HEK293 (cell line): Measurements from ENCODE around the gene SLC25A20.

ENCODE experiments used
- CTCF ChIA-PET: fragments of 350-600 bp; formaldehyde crosslinking; extraction: SDS; loops from one replicate; lab custom pipeline; 2021; ENCODE audit warnings: antibody characterized with exemption; lab: Yijun Ruan, JAX
- POLR2A ChIA-PET: fragments of 300-600 bp; formaldehyde crosslinking; extraction: SDS; loops from one replicate; lab custom pipeline; 2020; ENCODE audit warnings: antibody characterized with exemption, inconsistent platforms; lab: Yijun Ruan, JAX
- H3K27ac ChIP-seq: fragments of 200-500 bp; sonication (Bioruptor generic); 2 replicates; pipeline ENCODE4 v1.5.1; 2014; ENCODE audit warnings: low read depth, low read length, control low read depth, inconsistent platforms; ENCODE audit errors: extremely low read depth
- H3K36me3 ChIP-seq, 2 experiments: fragments of 200-500 bp in 1 of 2; sonication (Bioruptor generic) in 1 of 2; 1 replicate in 1 of 2; 2 replicates in 1 of 2; pipeline ENCODE4 v1.5.1; 2014 to 2017; ENCODE audit warnings: inconsistent platforms in 2 of 2, low read length in 2 of 2; ENCODE audit not compliant: control insufficient read depth in 2 of 2, insufficient read depth in 1 of 2
- H3K4me1 ChIP-seq: fragments of 200-500 bp; sonication (Bioruptor generic); 2 replicates; pipeline ENCODE4 v1.5.1; 2014; ENCODE audit warnings: mild to moderate bottlenecking, low read length, inconsistent platforms; ENCODE audit not compliant: control insufficient read depth, insufficient read depth
- H3K4me3 ChIP-seq: 2 replicates; pipeline ENCODE4 v1.5.1; 2011; ENCODE audit warnings: low read depth, mild to moderate bottlenecking, control low read depth, low read length, moderate library complexity
- H3K9me3 ChIP-seq: fragments of 200-500 bp; sonication (Bioruptor generic); 2 replicates; pipeline ENCODE4 v1.5.1; 2014; ENCODE audit warnings: low read depth, low read length, inconsistent platforms; ENCODE audit not compliant: control insufficient read depth, insufficient read depth
- HIC1 ChIP-seq: fragments of 450-650 bp; formaldehyde crosslinking; IDR thresholded peaks from 2 replicates; pipeline ENCODE4 v1.5.1; 2016; ENCODE audit warnings: missing biosample characterization, missing genetic modification characterization
- KLF16 ChIP-seq: fragments of 450-650 bp; formaldehyde crosslinking; IDR thresholded peaks from 2 replicates; pipeline ENCODE4 v1.5.1; 2017; ENCODE audit warnings: missing biosample characterization, missing genetic modification characterization
- KLF9 ChIP-seq: fragments of 450-650 bp; formaldehyde crosslinking; IDR thresholded peaks from 2 replicates; pipeline ENCODE4 v1.5.1; 2016; ENCODE audit warnings: missing biosample characterization, missing genetic modification characterization, low read depth
- SCRT2 ChIP-seq: fragments of 450-650 bp; formaldehyde crosslinking; IDR thresholded peaks from 2 replicates; pipeline ENCODE4 v1.5.1; 2016; ENCODE audit warnings: missing biosample characterization, missing genetic modification characterization
- SP2 ChIP-seq: fragments of 450-650 bp; formaldehyde crosslinking; IDR thresholded peaks from 2 replicates; pipeline ENCODE4 v1.5.1; 2016; ENCODE audit warnings: missing biosample characterization, missing genetic modification characterization
- ZBTB1 ChIP-seq: fragments of 450-650 bp; formaldehyde crosslinking; IDR thresholded peaks from 2 replicates; pipeline ENCODE4 v1.5.1; 2016; ENCODE audit warnings: missing biosample characterization, missing genetic modification characterization
- ZBTB17 ChIP-seq: fragments of 450-650 bp; formaldehyde crosslinking; IDR thresholded peaks from 2 replicates; pipeline ENCODE4 v1.5.1; 2016; ENCODE audit warnings: missing biosample characterization, missing genetic modification characterization
- ZBTB26 ChIP-seq: fragments of 450-650 bp; formaldehyde crosslinking; optimal IDR thresholded peaks from 2 replicates; pipeline ENCODE3; 2016; ENCODE audit warnings: missing biosample characterization, mild to moderate bottlenecking, missing genetic modification characterization
- ZBTB8A ChIP-seq: fragments of 450-650 bp; formaldehyde crosslinking; IDR thresholded peaks from 2 replicates; pipeline ENCODE4 v1.5.1; 2016; ENCODE audit warnings: missing biosample characterization, missing genetic modification characterization
- ZFHX2 ChIP-seq: fragments of 450-650 bp; formaldehyde crosslinking; conservative IDR thresholded peaks from 2 replicates; pipeline ENCODE4 v1.5.1; 2016; ENCODE audit warnings: missing biosample characterization, missing genetic modification characterization
- ZIC2 ChIP-seq: fragments of 450-650 bp; formaldehyde crosslinking; IDR thresholded peaks from 2 replicates; pipeline ENCODE4 v1.5.1; 2016; ENCODE audit warnings: missing biosample characterization, missing genetic modification characterization
- ZNF157 ChIP-seq: fragments of 450-650 bp; formaldehyde crosslinking; IDR thresholded peaks from 2 replicates; pipeline ENCODE4 v1.5.1; 2016; ENCODE audit warnings: missing biosample characterization, missing genetic modification characterization
- ZNF335 ChIP-seq: fragments of 450-650 bp; formaldehyde crosslinking; conservative IDR thresholded peaks from 2 replicates; pipeline ENCODE4 v1.5.1; 2016; ENCODE audit warnings: missing biosample characterization, missing genetic modification characterization
- ZNF394 ChIP-seq: fragments of 450-650 bp; formaldehyde crosslinking; IDR thresholded peaks from 2 replicates; pipeline ENCODE4 v1.5.1; 2016; ENCODE audit warnings: missing biosample characterization, missing genetic modification characterization, mild to moderate bottlenecking, moderate library complexity, borderline replicate concordance
- ZNF48 ChIP-seq: fragments of 450-650 bp; formaldehyde crosslinking; IDR thresholded peaks from 2 replicates; pipeline ENCODE4 v1.5.1; 2016; ENCODE audit warnings: missing biosample characterization, missing genetic modification characterization
- ZNF600 ChIP-seq: fragments of 450-650 bp; formaldehyde crosslinking; IDR thresholded peaks from 2 replicates; pipeline ENCODE4 v1.5.1; 2016; ENCODE audit warnings: missing biosample characterization, missing genetic modification characterization
- ZNF629 ChIP-seq: fragments of 450-650 bp; formaldehyde crosslinking; IDR thresholded peaks from 2 replicates; pipeline ENCODE4 v1.5.1; 2017; ENCODE audit warnings: missing biosample characterization, missing genetic modification characterization
- ZNF843 ChIP-seq: fragments of 450-650 bp; formaldehyde crosslinking; IDR thresholded peaks from 2 replicates; pipeline ENCODE4 v1.5.1; 2016; ENCODE audit warnings: missing biosample characterization, missing genetic modification characterization
- ZSCAN23 ChIP-seq: fragments of 450-650 bp; formaldehyde crosslinking; IDR thresholded peaks from 2 replicates; pipeline ENCODE4 v1.5.1; 2016; ENCODE audit warnings: missing biosample characterization, missing genetic modification characterization
- TF ChIP-seq, protein P1 (sequence below): fragments of 450-650 bp; formaldehyde crosslinking; IDR thresholded peaks from 2 replicates; pipeline ENCODE4 v1.5.1; 2016; ENCODE audit warnings: missing biosample characterization, missing genetic modification characterization

Gene SLC25A20

GRCh38 chr3:48919215-48920138 is 20.8 kb upstream of the SLC25A20 start:
- POLR2A ChIA-PET = interaction anchor here (0.7 to 2.1 kb wide), 9 partner anchors 8 to 950 kb away, joined by 3 to 9 read pairs (median 4); partner anchors contain the start of genes CAMKV, NDUFAF3 and PRKAR2A
- CTCF ChIA-PET = no interaction called here
- Histone ChIP-seq H3K4me3 (peak overlapping the region; percentile 86), H3K9me3 (no peaks in the 10 kb centered on the region), H3K27ac (peak overlapping the region; percentile 89), H3K4me1 (no peaks in the 10 kb centered on the region), H3K36me3 (peaks cover 25 to 26% of the 10 kb centered on the region in 2 experiments; a peak in 2 of 3 replicates)
- peak; percentile 41; the same call in 1 of the 2 replicates for TF ChIP-seq ZBTB17 (tag by site-specific recombination)
- 0 out of 2 replicates have a peak, but pooled peaks have one; percentile 27 for TF ChIP-seq ZNF629 (tag by site-specific recombination)
- TF ChIP-seq ZFHX2 (tag by site-specific recombination) = peak; percentile 29
- 0 out of 2 replicates have a peak, but pooled peaks have one; percentile 29 for TF ChIP-seq KLF16 (tag by site-specific recombination)
- TF ChIP-seq SP2 (tag by site-specific recombination) = peak; percentile 34
- no peak for TF ChIP-seq ZNF394 (tag by site-specific recombination)
- 0 out of 2 replicates have a peak, but pooled peaks have one; percentile 9 for TF ChIP-seq SCRT2
- 0 out of 2 replicates have a peak, but pooled peaks have one; percentile 17 for TF ChIP-seq ZNF600 (tag by site-specific recombination)
- 0 out of 2 replicates have a peak, but pooled peaks have one; percentile 32 for TF ChIP-seq ZNF335 (tag by site-specific recombination)
- 0 out of 2 replicates have a peak, but pooled peaks have one; percentile 28 for TF ChIP-seq ZIC2
- TF ChIP-seq ZBTB26 = peak; percentile 86
- TF ChIP-seq HIC1 (tag by site-specific recombination) = 0 out of 2 replicates have a peak, but pooled peaks have one; percentile 18
- no peak for TF ChIP-seq ZBTB1 (tag by site-specific recombination)
- peak; percentile 28; the same call in 1 of the 2 replicates for TF ChIP-seq ZBTB8A
- no peak for TF ChIP-seq ZSCAN23 (tag by site-specific recombination)
- TF ChIP-seq KLF9 (tag by site-specific recombination) = peak; percentile 33; the same call in 1 of the 2 replicates
- TF ChIP-seq, protein P1, sequence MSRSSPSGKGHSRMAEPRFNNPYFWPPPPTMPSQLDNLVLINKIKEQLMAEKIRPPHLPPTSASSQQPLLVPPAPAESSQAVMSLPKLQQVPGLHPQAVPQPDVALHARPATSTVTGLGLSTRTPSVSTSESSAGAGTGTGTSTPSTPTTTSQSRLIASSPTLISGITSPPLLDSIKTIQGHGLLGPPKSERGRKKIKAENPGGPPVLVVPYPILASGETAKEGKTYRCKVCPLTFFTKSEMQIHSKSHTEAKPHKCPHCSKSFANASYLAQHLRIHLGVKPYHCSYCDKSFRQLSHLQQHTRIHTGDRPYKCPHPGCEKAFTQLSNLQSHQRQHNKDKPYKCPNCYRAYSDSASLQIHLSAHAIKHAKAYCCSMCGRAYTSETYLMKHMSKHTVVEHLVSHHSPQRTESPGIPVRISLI (tag by site-specific recombination) = peak; percentile 97
- 0 out of 2 replicates have a peak, but pooled peaks have one; percentile 10 for TF ChIP-seq ZNF843 (tag by site-specific recombination)
- no peak for TF ChIP-seq ZNF48 (tag by site-specific recombination)
- TF ChIP-seq ZNF157 = no peak
